HT1080 (cell line): ENCODE results near the gene TGFBR3. TPM values are rescaled to one million over a fixed set of nuclear protein-coding genes. Genes with fewer than 3 reads are reported as not detected.

Experiments used
- DNase-seq: peaks from one replicate; pipeline ENCODE4 v3.0.0-alpha.2; 2015; ENCODE audit warnings: low read depth
- total RNA-seq: library from RNA; depleted of rRNA; stranded (reverse); fragments of >200 nt; shearing (Covaris generic); gene quantifications from 2 replicates; pipeline ENCODE4 v1.2.3, GENCODE V29; 2014

The TGFBR3 gene
- total RNA-seq, 1 experiment from 2014 or later = 12.0 TPM

DNA sequence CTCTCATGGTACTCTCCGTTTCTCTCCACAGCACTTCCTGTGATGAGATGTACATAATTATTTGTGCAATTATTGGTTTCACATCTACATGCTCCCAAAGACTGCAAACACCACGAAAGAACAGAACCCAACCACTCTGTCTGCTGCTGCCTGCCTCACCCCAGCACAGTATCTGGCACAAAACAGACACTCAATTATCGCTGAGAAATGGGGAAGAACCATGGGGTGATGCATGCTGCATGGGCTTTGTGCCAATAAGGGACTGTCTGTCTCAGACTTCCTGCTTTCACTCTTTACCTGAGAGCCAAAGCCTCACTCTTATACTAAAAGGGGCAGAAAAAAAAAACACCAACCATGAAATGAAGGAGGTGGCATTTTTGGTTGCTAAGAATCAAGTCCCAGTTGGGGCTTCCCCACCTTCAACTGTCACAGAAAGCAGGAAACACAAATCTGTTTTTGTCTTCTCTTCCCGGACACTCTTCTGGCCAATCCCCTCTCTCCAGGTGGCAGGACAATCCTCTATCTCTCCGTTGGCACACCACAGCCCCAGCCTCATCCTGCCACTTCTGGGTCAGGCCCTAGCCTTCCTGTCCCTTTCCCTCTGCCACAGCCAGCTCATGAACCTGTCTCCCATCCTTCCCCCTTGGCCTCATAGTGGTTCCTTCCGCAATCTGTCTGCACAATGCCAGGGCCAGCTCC lies 82.0 kb downstream of the TGFBR3 start:
- peak; percentile 48 for DNase-seq

DNA sequence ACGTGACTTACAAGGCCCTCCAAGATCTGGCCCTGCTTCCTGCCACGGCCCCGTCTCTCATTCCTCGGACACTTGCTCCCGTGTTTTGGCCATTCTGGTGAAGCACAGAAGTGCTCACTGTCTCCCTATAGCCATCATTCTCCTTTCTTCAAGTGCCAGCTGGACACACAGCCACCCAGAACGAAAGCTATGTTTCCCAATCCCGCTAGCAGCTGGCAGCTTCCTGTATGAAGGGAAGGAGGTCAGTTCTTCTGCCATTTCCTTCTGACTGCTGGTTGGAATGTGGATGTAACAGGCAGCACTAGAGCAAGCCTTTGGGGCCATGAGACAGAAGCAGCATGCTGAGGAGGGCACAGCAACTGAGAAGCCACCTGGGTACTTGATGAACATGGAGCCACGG lies 82.8 kb downstream of the TGFBR3 start:
- DNase-seq = no peak

DNA sequence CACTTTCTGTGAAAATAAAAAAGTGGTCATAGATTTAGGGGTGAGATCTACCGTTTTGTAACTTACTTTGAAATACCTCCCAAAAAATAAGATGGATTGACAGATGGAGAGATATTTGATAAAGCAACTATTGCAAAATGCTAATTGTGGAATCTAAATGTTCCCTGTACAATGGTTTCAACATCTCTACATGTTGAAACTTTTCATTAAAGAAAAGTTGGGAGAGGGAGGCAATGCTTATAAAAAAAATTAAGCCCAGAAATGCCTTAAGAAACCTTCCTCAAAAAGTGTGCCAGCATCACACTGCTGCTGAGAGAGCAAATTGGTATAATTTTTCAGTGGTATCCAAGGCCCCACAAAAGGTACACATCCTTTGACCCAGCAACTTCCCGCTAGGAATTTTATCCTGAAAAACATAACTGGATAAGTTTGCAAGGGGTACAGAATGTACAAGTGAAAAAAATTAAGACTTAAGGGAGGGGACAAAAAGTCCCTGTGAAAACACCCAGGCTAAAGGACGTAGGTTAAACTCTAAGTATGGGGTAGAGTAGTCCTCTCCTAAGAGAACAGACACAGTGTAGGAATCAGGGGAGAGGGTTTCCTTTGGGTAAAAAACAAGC lies 84.3 kb downstream of the TGFBR3 start:
- no peak for DNase-seq

DNA sequence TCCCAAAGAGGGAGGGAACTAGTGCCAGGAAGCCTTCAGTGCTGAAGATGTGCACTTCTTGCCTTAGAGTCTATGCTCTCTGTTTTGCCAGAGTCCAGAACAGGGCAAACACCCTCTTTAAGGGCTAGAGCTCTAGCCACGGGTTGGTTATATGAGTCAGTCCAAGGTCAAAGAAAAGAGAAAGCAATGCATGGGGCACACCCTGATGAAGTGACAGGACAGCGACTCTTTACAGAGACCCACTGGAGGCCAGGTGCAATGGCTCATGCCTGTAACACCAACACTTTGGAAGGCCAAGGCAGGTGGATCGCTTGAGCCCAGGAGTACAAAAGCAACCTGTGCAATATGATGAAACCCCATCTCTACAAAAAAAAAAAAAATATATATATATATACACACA lies 86.1 kb downstream of the TGFBR3 start:
- DNase-seq = no peak

DNA sequence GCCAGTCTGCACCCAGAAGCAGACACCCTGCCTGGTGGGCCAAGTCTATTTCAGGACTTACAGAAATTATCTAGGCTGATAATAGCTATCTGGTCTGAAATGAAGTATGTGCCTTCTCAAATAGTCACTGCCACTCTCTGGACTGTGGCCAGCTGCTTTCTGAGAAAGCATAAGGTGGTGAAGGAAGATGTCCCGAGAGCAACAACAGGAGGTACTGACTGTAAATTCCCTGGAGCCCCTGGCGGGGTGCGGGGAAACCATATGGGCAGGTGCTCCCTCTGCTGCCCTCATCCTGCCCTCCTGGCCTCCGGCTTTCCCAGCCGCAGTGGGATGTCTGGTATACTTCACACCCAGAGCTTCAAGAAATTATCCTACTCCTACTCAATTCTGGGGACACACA lies 86.8 kb downstream of the TGFBR3 start:
- DNase-seq = no peak

DNA sequence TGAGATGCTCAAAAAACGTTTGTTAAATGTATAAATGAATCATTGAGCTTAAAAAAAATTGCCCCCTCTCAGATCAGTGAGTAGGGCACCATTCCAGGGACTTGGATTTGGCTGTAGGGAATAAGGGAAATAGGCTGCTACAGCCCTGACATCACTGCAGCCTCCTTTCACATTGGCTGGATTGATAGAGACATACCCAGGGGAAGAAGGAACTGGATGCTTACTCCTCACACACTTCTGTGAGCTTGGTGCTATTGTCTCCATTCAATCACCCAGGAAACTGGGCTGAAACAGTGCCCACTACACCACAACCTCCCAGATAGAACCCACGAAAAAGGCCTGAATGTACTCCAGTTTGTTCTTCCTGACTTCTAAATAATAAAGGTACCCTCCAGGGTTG lies 87.2 kb downstream of the TGFBR3 start:
- no peak for DNase-seq

DNA sequence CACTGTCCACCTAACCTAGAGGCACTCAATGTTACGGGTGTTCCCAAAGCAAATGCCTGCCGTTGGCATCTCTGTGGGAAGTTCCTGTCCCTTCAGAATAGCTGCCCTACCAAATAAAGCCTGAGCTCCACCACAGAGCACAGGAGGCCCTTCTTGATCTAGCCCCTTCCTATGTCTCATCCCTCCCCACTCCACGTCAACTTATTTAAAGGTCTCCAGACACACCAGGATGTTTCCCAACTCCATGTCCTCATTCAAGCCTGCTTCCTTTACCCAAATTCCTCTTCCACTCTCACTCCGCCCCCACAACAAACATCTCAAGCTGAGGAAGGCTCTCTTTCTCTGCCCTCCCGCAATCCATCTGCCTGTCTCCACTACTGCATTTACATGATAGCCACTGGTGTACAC lies 87.7 kb downstream of the TGFBR3 start:
- DNase-seq = no peak

DNA sequence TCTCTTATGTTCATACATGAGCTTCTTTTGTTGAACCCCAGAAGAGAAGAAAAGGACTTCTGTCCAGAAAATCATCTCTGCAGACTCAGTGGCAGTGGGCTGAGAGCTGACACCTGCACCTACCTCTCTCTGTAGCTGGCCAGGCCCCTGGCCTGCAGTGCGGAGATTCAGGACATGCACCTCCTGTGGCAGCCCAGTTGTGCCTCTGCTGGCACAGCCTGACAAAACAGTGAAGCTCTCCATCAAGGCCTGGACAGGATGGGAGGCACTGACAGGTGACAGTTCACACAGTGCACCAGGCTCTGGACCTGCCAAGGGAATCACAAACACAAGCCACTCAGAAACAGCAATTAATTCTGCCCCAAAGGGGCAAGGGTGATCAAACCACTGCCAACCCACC lies 88.8 kb downstream of the TGFBR3 start:
- DNase-seq = no peak

DNA sequence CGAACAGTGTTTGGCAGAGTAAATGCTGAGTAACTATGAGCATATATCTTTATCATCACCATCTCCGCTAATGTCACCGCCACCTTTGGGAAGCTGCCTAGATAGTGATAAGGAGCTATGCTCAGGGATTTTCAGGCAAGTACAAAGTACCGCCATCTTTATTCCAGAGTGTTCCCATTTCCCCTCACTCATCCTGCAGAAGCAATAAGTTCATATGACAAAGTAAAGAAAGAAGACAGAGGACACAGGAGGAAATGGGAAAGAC lies 89.6 kb downstream of the TGFBR3 start:
- DNase-seq = no peak

DNA sequence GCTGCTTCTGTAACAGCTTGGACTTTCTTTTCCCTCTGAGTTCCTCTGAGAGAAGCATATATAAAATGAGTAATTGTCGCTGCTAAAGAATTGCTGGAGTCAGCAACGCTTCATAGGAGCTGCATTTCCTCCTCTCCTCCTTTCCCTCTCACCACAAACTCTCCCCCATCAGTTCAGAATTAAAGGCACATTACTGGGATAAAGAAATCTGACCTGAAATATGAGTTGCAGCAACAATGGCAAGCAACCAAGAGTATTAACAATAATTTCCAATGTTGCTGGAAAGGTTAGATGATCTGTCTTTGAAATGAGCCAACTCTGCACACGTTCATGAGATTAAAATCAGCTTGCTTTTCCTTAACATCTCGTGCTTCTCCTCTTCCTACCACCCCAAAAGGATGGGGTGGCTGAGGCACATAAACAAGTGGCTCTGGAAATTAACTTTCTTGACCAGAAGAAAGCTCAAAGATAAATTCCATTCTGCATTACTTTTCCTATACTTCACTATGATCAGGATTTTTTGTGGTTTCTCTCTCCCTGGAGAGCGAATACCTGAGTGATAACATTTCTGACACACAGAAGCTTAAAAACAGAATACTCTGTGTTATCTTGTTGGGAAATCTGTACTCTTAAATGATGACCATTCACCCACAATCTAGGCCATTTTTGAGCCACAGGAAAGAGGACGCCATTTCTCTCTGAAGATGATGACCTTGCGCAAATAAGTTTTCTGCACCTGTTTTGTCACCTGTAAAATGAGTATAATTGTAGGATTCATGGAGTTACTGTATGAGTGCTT lies 90.2 kb downstream of the TGFBR3 start:
- DNase-seq = peak; percentile 62

DNA sequence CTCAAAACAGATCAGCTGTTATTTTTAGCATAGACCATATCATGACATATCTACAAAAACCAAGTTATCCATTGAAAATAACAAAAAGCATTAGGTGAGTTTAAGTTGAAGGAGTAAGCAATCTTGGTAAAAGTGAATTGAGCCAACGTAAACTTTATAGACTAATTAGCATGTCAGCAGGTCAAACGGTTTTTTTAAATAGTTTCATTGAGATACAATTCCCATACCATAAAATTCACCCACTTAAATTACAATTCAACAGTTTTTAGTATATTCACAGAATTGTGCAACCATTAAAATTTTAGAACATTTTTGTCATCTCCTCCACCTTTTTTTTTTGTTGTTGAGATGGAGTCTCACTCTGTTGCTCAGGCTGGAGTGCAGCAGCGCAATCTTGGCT lies 92.1 kb downstream of the TGFBR3 start:
- no peak for DNase-seq

DNA sequence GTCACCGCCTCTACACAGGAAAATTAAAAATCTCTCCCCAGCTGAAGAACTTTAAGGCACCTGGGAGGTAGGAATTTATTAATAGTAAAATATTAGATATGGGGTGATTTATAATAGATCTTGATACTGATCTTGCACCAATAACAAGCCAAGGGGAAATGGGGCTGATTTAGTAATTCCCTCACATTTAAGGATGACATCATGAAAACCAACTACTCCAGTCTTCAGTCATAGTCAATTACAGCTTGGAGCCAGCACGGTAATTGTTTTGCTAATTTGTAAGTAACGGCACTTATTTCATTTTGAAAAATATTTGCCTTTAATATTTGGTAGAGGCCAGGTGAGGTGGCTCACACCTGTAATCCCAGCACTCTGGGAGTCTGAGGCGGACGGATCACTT lies 92.8 kb downstream of the TGFBR3 start:
- no peak for DNase-seq

DNA sequence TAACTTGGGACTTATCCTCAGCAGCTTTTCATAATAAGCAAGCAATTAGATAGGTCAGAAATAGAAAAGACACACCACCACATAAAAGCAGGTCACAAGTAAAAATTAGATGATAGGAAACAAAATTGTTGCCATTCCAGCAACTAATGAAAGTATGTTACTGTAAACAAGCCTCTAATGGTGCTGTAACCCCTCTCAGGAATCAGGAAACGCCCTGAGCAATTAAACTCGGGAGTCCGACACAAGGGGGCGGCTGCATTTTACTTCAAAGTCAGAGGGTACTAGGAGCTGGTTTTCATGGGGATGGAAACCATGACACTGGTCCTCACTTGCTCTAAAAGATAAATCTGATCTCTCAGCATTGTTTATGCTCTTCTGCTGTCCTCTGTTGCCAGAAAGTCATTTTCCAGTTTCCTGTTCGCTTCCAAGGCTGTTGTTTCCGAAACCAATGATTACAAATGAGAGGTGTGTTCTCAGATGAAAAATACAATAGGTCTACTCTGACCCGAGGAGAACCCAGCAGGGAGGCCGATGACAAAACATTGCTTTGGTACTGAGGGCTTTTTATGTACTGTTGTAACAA lies 93.4 kb downstream of the TGFBR3 start:
- no peak for DNase-seq

DNA sequence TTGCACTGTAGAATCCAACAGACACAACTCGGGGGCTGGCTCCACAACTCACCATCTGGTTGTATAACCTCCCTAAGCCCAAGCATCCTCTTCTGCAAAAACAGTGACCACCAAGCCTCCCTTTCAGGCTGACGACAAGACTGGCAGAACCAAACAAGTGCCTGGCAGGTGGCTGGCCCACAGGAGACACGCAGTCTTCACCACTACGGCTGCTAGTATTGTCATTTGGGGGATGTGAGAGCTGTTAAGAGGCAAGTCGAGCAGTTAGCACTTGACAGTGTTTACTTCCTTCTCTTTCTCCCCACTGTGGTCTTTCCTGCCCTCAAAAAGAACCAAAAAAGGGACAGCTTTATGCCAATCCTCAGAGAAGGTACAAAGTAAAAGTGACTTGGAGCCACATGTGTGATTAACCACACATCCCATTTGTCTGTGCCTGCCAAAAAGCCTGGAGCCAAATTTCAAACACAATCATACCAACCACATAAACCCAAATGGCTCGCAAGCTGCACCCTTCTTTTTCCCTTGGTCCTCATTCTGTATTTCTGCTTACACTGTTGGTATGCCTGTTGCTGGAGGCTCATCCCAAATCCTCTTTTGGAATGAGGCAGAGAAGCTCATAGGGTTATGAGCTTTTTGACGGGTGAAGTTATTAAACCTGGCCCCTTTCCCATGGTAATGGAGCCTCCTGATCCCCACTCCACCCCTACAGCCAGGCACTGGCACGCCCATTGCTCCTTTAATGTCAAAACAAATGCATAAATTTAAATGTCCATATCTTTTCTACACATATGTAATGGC lies 94.1 kb downstream of the TGFBR3 start:
- DNase-seq = no peak

DNA sequence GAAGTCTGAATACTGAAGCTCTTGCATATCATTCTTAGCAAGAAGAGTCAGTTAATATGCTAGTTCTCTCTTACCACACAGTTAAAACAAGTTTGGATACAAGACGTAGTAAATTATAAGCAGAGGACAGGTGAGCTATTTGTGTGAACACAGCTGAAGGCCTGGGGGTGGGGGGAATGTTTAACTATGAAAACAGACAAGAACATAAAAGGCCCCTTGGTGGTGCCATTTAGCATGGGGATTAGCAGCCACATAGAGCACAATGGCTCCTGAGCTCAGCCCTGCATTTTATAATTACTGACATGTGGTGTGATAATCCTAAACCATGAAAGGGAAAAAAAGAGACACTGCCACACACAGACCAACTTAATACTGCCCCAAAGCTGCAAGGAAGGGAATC lies 94.8 kb downstream of the TGFBR3 start:
- DNase-seq = no peak

DNA sequence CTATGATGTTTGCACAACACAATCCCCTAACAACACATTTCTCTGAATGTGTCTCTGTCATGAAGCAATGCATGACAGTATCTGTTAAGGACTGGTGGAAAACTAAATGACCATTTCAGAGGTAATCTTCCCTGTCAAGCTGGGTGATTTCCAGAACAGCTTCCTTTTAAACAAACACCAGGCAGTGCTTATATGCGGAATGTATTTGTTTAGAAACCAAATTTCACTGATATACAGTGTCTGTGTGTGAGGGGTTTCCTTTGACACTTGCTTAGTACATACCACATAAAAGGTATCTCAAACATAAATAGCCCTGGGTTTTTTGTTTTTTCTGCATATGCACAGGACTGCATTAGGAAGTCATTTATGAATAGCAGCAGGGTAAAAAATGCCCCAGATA lies 95.6 kb downstream of the TGFBR3 start:
- DNase-seq = no peak

DNA sequence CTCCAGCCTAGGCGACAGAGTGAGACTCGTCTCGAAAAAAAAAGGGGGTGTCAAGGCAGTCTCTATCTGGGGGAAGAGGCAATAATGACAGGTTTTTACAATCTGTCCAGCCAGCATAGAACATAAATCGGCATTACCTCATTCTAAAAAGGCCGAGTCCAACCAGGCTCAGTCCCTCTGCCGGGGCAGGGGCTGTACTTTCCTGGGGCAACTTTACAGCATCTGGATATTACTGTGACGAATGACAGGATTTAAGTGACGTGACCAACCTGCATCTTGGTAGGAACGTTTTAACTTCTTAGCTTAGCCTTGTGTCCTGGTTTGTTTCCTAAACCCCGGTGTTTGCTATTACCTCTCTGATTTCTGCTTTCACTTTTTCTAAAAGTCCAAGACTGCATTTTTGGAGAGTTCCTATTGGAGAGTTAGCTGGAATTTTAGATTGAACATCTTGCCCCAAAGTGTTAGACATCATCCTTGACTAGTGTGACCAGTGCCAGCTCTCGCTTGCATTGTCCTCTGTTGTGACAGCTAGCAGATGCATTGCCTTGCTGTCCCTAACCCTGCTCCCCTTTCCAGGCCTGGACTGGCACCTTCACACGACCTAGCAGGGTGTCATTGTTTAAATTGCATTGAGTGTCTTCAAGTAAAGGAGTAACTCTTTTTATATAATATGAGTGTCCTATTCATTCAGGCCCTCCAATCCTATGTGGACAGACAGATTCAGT lies 96.5 kb downstream of the TGFBR3 start:
- DNase-seq = no peak

DNA sequence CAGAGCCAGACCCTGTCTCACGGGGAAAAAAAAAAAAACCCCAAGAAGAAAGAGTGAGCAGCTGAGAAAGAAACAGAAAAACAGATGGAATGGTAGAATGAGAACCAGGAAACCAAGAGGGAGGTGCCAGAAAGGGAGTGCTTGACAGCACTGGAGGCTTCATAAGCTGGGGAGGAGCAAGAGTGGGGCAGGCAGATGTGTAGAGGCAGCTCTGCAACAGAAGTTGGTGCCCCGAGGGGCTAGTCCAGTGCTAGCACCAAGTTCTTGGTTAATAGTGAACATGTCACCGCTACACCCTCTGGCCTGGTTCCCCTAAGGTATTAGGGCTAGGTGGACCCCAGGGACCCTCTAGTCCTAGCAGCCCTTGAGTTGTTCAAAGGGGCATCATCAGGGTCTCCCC lies 98.0 kb downstream of the TGFBR3 start:
- DNase-seq = no peak

DNA sequence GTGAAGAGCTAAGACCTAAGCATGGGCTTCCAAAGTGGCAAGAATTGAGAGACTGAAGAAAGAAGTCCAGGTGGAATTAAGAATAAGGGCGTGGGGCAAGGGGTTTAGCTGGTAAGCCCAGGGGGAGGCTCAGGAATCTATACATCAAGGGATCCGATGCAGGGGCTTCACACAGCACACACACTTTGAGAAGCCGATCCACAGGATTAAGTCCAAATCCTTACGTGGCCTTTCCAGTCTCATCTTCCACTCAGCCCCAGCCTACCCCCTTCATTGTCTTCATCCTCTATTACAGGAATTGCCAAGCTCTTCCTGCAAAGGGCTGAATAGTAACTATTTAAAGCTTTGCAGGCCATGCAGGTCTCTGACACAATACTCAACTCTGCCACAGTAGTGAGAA lies 101.3 kb downstream of the TGFBR3 start:
- no peak for DNase-seq

DNA sequence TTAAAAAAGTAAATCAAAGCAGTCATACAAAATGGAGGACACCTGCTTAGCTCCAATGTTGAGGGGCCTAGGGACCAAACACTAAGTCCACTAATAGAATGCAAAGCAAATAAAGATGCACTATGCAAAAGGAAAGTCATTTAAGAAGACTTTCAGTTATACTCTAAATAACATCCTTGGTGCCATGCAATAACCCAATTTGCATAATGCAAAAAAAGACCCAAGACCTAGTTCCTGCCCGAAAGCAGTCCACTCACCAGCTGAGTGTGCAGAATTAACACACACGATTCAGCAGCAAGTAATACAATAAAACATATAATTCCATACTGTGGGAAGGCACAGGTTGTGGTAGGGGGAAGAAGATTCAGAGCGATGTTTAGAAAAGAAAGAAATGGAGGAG lies 101.8 kb downstream of the TGFBR3 start:
- DNase-seq = no peak
